A673 (cell line): Measurements from ENCODE around the gene MOCS1. TPM values are rescaled to one million over a fixed set of nuclear protein-coding genes. Genes with fewer than 3 reads are reported as not detected.

ENCODE experiments used
- BruUV-seq: library from RNA; stranded (reverse); fragments of 400-500 nt; replicated peaks from 2 replicates; lab custom pipeline; 2021; lab: Mats Ljungman, UMichigan
- CTCF ChIA-PET: fragments of 300-600 bp; sonication (Branson Sonifier 250); formaldehyde crosslinking; loops from one replicate; lab custom pipeline; 2022; ENCODE audit warnings: antibody characterized with exemption; lab: Charles Lee
- POLR2A ChIA-PET: fragments of 300-600 bp; sonication (Branson Sonifier 250); formaldehyde crosslinking; loops from one replicate; lab custom pipeline; 2022; ENCODE audit warnings: antibody characterized with exemption; ENCODE audit not compliant: low non-redundant PET; lab: Charles Lee
- DNase-seq: peaks from one replicate; pipeline ENCODE4 v3.0.0-alpha.2; 2015; ENCODE audit warnings: low spot score
- H3K27ac ChIP-seq: fragments of 200-600 bp; sonication (generic); 2 replicates; pipeline ENCODE4 v1.5.1; 2016; ENCODE audit warnings: mixed run types, low read depth, mild to moderate bottlenecking, mixed read lengths, antibody characterized with exemption, low read length; ENCODE audit not compliant: poor library complexity, severe bottlenecking
- H3K27me3 ChIP-seq: fragments of 200-600 bp; sonication (generic); replicated peaks from 2 replicates; pipeline ENCODE4 v1.6.1; 2017; ENCODE audit warnings: mixed run types, low read depth, mild to moderate bottlenecking, mixed read lengths, antibody characterized with exemption, low read length; ENCODE audit not compliant: insufficient read depth, poor library complexity
- H3K36me3 ChIP-seq: fragments of 200-600 bp; sonication (generic); 2 replicates; pipeline ENCODE4 v1.6.1; 2016; ENCODE audit warnings: mixed run types, mild to moderate bottlenecking, mixed read lengths, antibody characterized with exemption, low read length; ENCODE audit not compliant: insufficient read depth, poor library complexity, severe bottlenecking
- H3K4me1 ChIP-seq: fragments of 200-600 bp; sonication (generic); 2 replicates; pipeline ENCODE4 v1.6.1; 2017; ENCODE audit warnings: mixed run types, mild to moderate bottlenecking, mixed read lengths, antibody characterized with exemption, low read length; ENCODE audit not compliant: insufficient read depth, poor library complexity, severe bottlenecking
- H3K4me3 ChIP-seq: fragments of 200-600 bp; sonication (generic); 2 replicates; pipeline ENCODE4 v1.5.1; 2016; ENCODE audit warnings: low read depth, mixed run types, mild to moderate bottlenecking, mixed read lengths, low read length; ENCODE audit not compliant: poor library complexity, severe bottlenecking
- H3K9me3 ChIP-seq: fragments of 200-600 bp; sonication (generic); 2 replicates; pipeline ENCODE4 v1.6.1; 2016; ENCODE audit warnings: mixed run types, low read depth, mild to moderate bottlenecking, mixed read lengths, antibody characterized with exemption, low read length; ENCODE audit not compliant: poor library complexity, severe bottlenecking
- EZH2 ChIP-seq: fragments of 200-600 bp; sonication (generic); IDR thresholded peaks from 2 replicates; pipeline ENCODE4 v1.6.1; 2017; ENCODE audit warnings: borderline replicate concordance, low read depth, mild to moderate bottlenecking, mixed read lengths, antibody characterized with exemption, low read length; ENCODE audit not compliant: poor library complexity, severe bottlenecking
- intact Hi-C: fragments of 100-400 bp; cut with micrococcal nuclease; formaldehyde crosslinking; loops from one replicate; pipeline ENCODE4 v1.10.0; 2022; ENCODE audit not compliant: unreplicated experiment
- total RNA-seq: library from RNA; stranded (reverse); gene quantifications from 2 replicates; pipeline ENCODE4 v1.2.3, GENCODE V29; 2021
- TF ChIP-seq, protein P1 (sequence below): fragments of 300-800, 200-600 bp; sonication (generic); conservative IDR thresholded peaks from 2 replicates; pipeline ENCODE4 v1.5.1; 2017; ENCODE audit warnings: low read depth, mild to moderate bottlenecking, antibody characterized with exemption, low read length, moderate library complexity, mixed read lengths

The MOCS1 gene
- total RNA-seq, 1 experiment from 2014 or later: 2.5 TPM

DNA sequence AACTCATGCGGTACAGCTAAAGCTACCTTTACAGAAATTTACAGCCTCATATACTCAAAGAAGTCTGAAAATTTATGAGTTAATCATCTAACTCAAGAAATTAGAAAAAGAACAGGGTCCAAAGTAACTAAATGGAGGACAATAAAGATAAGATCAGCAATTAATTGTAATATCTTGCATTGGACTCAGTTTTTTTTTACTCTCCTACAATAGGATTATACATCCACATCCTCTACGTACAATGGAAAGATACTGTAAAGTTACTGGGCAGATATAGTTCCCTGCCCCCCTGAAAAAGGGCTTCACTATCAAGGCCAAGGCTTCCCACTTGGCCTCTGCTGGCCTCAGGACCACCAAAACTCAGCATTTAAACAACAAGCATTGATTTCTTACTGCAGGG is 31.5 kb upstream of the MOCS1 start:
- no peaks in the 10 kb centered on the region for H3K4me1 ChIP-seq
- POLR2A ChIA-PET: no interaction called here
- no peaks in the 10 kb centered on the region for H3K9me3 ChIP-seq
- H3K36me3 ChIP-seq: no peaks in the 10 kb centered on the region
- H3K27ac ChIP-seq: no peak overlapping the region
- no peak for TF ChIP-seq EZH2
- TF ChIP-seq, protein P1, sequence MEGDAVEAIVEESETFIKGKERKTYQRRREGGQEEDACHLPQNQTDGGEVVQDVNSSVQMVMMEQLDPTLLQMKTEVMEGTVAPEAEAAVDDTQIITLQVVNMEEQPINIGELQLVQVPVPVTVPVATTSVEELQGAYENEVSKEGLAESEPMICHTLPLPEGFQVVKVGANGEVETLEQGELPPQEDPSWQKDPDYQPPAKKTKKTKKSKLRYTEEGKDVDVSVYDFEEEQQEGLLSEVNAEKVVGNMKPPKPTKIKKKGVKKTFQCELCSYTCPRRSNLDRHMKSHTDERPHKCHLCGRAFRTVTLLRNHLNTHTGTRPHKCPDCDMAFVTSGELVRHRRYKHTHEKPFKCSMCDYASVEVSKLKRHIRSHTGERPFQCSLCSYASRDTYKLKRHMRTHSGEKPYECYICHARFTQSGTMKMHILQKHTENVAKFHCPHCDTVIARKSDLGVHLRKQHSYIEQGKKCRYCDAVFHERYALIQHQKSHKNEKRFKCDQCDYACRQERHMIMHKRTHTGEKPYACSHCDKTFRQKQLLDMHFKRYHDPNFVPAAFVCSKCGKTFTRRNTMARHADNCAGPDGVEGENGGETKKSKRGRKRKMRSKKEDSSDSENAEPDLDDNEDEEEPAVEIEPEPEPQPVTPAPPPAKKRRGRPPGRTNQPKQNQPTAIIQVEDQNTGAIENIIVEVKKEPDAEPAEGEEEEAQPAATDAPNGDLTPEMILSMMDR: no peak
- no peak overlapping the region for H3K4me3 ChIP-seq
- no TSS peak for BruUV-seq
- peaks cover 42% of the 10 kb centered on the region for H3K27me3 ChIP-seq
- CTCF ChIA-PET: no interaction called here
- intact Hi-C loops: no loop called here
- DNase-seq: no peak

DNA sequence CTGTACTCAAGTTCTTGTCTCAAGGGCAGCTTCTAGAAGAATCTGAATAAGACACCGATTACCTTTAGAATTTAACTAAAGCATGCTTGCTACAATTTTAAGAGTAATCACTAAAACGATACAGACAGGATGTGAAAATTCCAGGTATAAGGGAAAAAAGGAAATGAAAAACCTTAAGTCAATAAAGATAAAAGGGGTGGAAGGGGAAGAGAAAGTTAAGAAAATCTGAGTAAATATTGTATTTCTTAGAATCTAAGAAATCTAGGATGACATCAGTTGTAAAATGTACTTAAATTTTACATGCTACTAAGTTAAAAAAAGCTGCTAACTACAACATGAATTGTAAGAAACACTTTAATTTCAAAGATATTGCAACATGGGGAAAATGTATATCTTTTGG is 30.3 kb upstream of the MOCS1 start:
- no TSS peak for BruUV-seq
- Histone ChIP-seq H3K36me3 (no peaks in the 10 kb centered on the region), H3K27ac (no peak overlapping the region), H3K27me3 (peaks cover 32% of the 10 kb centered on the region), H3K4me1 (no peaks in the 10 kb centered on the region), H3K4me3 (no peak overlapping the region), H3K9me3 (no peaks in the 10 kb centered on the region)
- ChIA-PET CTCF (no interaction called here), POLR2A (no interaction called here)
- TF ChIP-seq EZH2: no peak
- TF ChIP-seq, protein P1: no peak
- intact Hi-C loops: no loop called here
- DNase-seq: no peak

DNA sequence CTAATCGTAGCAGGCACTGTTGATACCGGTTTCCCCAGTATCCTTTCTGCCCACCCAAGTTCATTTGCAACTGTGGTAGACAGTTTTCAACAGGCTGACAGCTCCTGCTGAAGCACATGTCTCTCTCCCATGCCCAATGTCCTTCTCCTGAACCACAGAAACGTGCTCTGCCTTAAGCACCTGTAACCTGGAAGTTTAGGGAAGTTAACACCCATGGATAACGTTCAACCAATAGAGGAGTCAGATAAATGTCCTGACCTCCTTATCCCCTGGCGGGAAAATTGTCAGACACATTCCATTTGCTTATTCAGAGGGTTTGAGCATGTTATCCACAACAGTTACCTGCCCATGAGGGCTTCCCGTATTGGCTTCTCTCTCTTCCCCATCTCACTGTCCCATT is 29.8 kb upstream of the MOCS1 start:
- no TSS peak for BruUV-seq
- no peak overlapping the region for H3K27ac ChIP-seq
- peaks cover 28% of the 10 kb centered on the region for H3K27me3 ChIP-seq
- no peaks in the 10 kb centered on the region for H3K4me1 ChIP-seq
- H3K4me3 ChIP-seq: no peak overlapping the region
- ChIA-PET CTCF (no interaction called here), POLR2A (no interaction called here)
- DNase-seq: no peak
- H3K9me3 ChIP-seq: no peaks in the 10 kb centered on the region
- TF ChIP-seq, protein P1: no peak
- TF ChIP-seq EZH2: no peak
- no peaks in the 10 kb centered on the region for H3K36me3 ChIP-seq
- intact Hi-C loops: no loop called here
